ENCODE measurements around the gene PTPRG. TPM values are rescaled to one million over a fixed set of nuclear protein-coding genes. Genes with fewer than 3 reads are reported as not detected.

PTPRG gene
- total and polyA plus RNA-seq, 2 experiments from 2014 or later: 8.5 to 34.9 TPM

- Histone ChIP-seq H3K27ac (no peak overlapping the region), H3K27me3 (no peaks in the 10 kb centered on the region), H2AFZ (no peak overlapping the region)
Measured at GRCh38 chr3:62109534-62109933, 548.2 kb downstream of the PTPRG start.

GRCh38 chr3:62110443-62111225 lies 549.3 kb downstream of the PTPRG start:
- Histone ChIP-seq H3K79me2 (no peaks in the 10 kb centered on the region), H4K20me1 (ENCODE audit: insufficient read depth, poor library complexity, severe bottlenecking) (no peaks in the 10 kb centered on the region), H3K27me3 (no peaks in the 10 kb centered on the region), H2AFZ (no peak overlapping the region), H3K27ac (no peak overlapping the region), H3K9me2 (replicated peaks; ENCODE audit: insufficient read depth) (no peaks in the 10 kb centered on the region), H3K4me2 (no peak overlapping the region), H3K4me1 (ENCODE audit: insufficient read depth) (no peaks in the 10 kb centered on the region), H3K36me3 (replicated peaks; ENCODE audit: insufficient read depth, low read depth) (no peaks in the 10 kb centered on the region), H3K9me3 (ENCODE audit: low read depth) (no peaks in the 10 kb centered on the region), H3K4me3 (no peak overlapping the region)
- no peak for TF ChIP-seq EZH2phosphoT487 (IDR thresholded peaks at IDR 0.05; ENCODE audit: low read depth, severe bottlenecking, unreplicated experiment)
- TF ChIP-seq EZH2 (IDR thresholded peaks at IDR 0.05; ENCODE audit: borderline replicate concordance): no peak
- TF ChIP-seq, protein P1, sequence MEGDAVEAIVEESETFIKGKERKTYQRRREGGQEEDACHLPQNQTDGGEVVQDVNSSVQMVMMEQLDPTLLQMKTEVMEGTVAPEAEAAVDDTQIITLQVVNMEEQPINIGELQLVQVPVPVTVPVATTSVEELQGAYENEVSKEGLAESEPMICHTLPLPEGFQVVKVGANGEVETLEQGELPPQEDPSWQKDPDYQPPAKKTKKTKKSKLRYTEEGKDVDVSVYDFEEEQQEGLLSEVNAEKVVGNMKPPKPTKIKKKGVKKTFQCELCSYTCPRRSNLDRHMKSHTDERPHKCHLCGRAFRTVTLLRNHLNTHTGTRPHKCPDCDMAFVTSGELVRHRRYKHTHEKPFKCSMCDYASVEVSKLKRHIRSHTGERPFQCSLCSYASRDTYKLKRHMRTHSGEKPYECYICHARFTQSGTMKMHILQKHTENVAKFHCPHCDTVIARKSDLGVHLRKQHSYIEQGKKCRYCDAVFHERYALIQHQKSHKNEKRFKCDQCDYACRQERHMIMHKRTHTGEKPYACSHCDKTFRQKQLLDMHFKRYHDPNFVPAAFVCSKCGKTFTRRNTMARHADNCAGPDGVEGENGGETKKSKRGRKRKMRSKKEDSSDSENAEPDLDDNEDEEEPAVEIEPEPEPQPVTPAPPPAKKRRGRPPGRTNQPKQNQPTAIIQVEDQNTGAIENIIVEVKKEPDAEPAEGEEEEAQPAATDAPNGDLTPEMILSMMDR (IDR thresholded peaks at IDR 0.05; ENCODE audit: poor library complexity): no peak
- whole genome bisulfite sequencing (ENCODE audit: low lambda C conversion rate, missing lambda C conversion rate): 94% methylated on average over 5 of the region's 5 CpGs
- no peak for DNase-seq (ENCODE audit: low spot score)

More at GRCh38 chr3:62109534-62109933, 548.2 kb downstream of the PTPRG start:
- 77% methylated on average over 1 of the region's 1 CpG for WGBS (ENCODE audit: low lambda C conversion rate, missing lambda C conversion rate)
- Histone ChIP-seq H3K9me2 (replicated peaks; ENCODE audit: insufficient read depth) (no peaks in the 10 kb centered on the region), H3K4me1 (ENCODE audit: insufficient read depth) (no peaks in the 10 kb centered on the region), H3K4me3 (no peak overlapping the region), H3K9me3 (ENCODE audit: low read depth) (no peaks in the 10 kb centered on the region), H3K36me3 (replicated peaks; ENCODE audit: insufficient read depth, low read depth) (no peaks in the 10 kb centered on the region), H3K4me2 (no peak overlapping the region), H3K79me2 (no peaks in the 10 kb centered on the region), H4K20me1 (ENCODE audit: insufficient read depth, poor library complexity, severe bottlenecking) (no peaks in the 10 kb centered on the region)
- peak; percentile 61 for DNase-seq (ENCODE audit: low spot score)
- no peak for TF ChIP-seq EZH2phosphoT487 (IDR thresholded peaks at IDR 0.05; ENCODE audit: low read depth, severe bottlenecking, unreplicated experiment)
- TF ChIP-seq EZH2 (IDR thresholded peaks at IDR 0.05; ENCODE audit: borderline replicate concordance): no peak
- TF ChIP-seq, protein P1 (IDR thresholded peaks at IDR 0.05; ENCODE audit: poor library complexity): no peak

DNA sequence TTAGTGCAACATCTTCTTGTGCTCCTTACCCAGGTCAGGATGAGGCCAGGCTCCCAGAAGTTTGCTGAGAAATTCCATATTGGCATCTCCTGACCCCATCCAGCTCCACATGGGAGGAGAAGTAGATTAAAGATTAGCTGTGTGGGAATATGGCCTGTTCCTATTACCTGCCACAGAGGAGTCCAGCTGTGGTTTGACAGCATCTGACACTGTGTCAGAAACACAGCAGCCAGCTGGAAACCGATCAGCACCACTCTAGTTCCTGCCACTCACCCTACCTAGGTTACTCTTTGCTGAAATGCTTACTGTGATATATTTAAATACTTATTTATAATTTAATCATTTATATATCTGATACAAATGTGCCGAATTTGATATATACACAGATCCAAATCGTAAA lies 551.7 kb downstream of the PTPRG start:
- Histone ChIP-seq H2AFZ (no peak overlapping the region), H3K9me2 (replicated peaks; ENCODE audit: insufficient read depth) (no peaks in the 10 kb centered on the region), H3K79me2 (no peaks in the 10 kb centered on the region), H3K4me3 (no peak overlapping the region), H3K27ac (no peak overlapping the region), H3K27me3 (no peaks in the 10 kb centered on the region), H4K20me1 (ENCODE audit: insufficient read depth, poor library complexity, severe bottlenecking) (no peaks in the 10 kb centered on the region), H3K4me1 (ENCODE audit: insufficient read depth) (no peaks in the 10 kb centered on the region), H3K4me2 (no peak overlapping the region), H3K36me3 (replicated peaks; ENCODE audit: insufficient read depth, low read depth) (no peaks in the 10 kb centered on the region), H3K9me3 (ENCODE audit: low read depth) (no peaks in the 10 kb centered on the region)
- no peak for DNase-seq (ENCODE audit: low spot score)
- 95% methylated on average over 3 of the region's 3 CpGs for WGBS (ENCODE audit: low lambda C conversion rate, missing lambda C conversion rate)
- TF ChIP-seq, protein P1 (IDR thresholded peaks at IDR 0.05; ENCODE audit: poor library complexity): no peak
